ENCODE results near the gene LRTM1.

Gene LRTM1

GRCh38 chr3:54928046-54928770 is at the start of gene LRTM1:
Gene LRTM1, minus strand, starts transcription at chr3:54928059. Its CDS starts 148 bp downstream, at chr3:54927911.
- H3K27me3 ChIP-seq (ENCODE audit: insufficient read depth, low read length), result no peaks in the 10 kb centered on the region
- H3K4me3 ChIP-seq (ENCODE audit: low read length), result no peak within 1 kb of the TSS
- H3K4me1 ChIP-seq (ENCODE audit: insufficient read depth, low read length), result peaks cover 50% of the 10 kb centered on the region
- no peaks in the 10 kb centered on the region for H3K36me3 ChIP-seq (ENCODE audit: insufficient read depth, low read length)
- no peaks in the 10 kb centered on the region for H3K9me3 ChIP-seq (ENCODE audit: low read length)
- no peak within 1 kb of the TSS for H2AFZ ChIP-seq (ENCODE audit: low read depth, low read length)

GRCh38 chr3:54977439-54977838 is 49.6 kb upstream of the LRTM1 start:
- peaks cover 15% of the 10 kb centered on the region for H3K4me1 ChIP-seq (ENCODE audit: insufficient read depth, low read length)
- no peaks in the 10 kb centered on the region for H3K9me3 ChIP-seq (ENCODE audit: low read length)
- H3K4me3 ChIP-seq (ENCODE audit: low read length), result no peak overlapping the region
- no peak overlapping the region for H2AFZ ChIP-seq (ENCODE audit: low read depth, low read length)
- no peaks in the 10 kb centered on the region for H3K27me3 ChIP-seq (ENCODE audit: insufficient read depth, low read length)
- H3K36me3 ChIP-seq (ENCODE audit: insufficient read depth, low read length), result no peaks in the 10 kb centered on the region

GRCh38 chr3:54970895-54971294 is 43.0 kb upstream of the LRTM1 start:
- Histone ChIP-seq H3K4me3 (ENCODE audit: low read length) (no peak overlapping the region), H3K9me3 (ENCODE audit: low read length) (no peaks in the 10 kb centered on the region), H3K27me3 (ENCODE audit: insufficient read depth, low read length) (no peaks in the 10 kb centered on the region), H3K36me3 (ENCODE audit: insufficient read depth, low read length) (no peaks in the 10 kb centered on the region), H2AFZ (ENCODE audit: low read depth, low read length) (no peak overlapping the region), H3K4me1 (ENCODE audit: insufficient read depth, low read length) (peaks cover 24% of the 10 kb centered on the region)

GRCh38 chr3:54969652-54970051 is 41.8 kb upstream of the LRTM1 start:
- no peaks in the 10 kb centered on the region for H3K36me3 ChIP-seq (ENCODE audit: insufficient read depth, low read length)
- no peak overlapping the region for H2AFZ ChIP-seq (ENCODE audit: low read depth, low read length)
- no peaks in the 10 kb centered on the region for H3K27me3 ChIP-seq (ENCODE audit: insufficient read depth, low read length)
- H3K9me3 ChIP-seq (ENCODE audit: low read length), result no peaks in the 10 kb centered on the region
- no peak overlapping the region for H3K4me3 ChIP-seq (ENCODE audit: low read length)
- peaks cover 27% of the 10 kb centered on the region for H3K4me1 ChIP-seq (ENCODE audit: insufficient read depth, low read length)

- Histone ChIP-seq H2AFZ (ENCODE audit: low read depth, low read length) (no peak overlapping the region), H3K4me1 (ENCODE audit: insufficient read depth, low read length) (peaks cover 31% of the 10 kb centered on the region), H3K27me3 (ENCODE audit: insufficient read depth, low read length) (no peaks in the 10 kb centered on the region), H3K36me3 (ENCODE audit: insufficient read depth, low read length) (no peaks in the 10 kb centered on the region), H3K9me3 (ENCODE audit: low read length) (no peaks in the 10 kb centered on the region), H3K4me3 (ENCODE audit: low read length) (no peak overlapping the region)
Measured at GRCh38 chr3:54968546-54969172, 40.8 kb upstream of the LRTM1 start.

GRCh38 chr3:54967731-54968161 is 39.9 kb upstream of the LRTM1 start:
- H3K36me3 ChIP-seq (ENCODE audit: insufficient read depth, low read length), result no peaks in the 10 kb centered on the region
- no peak overlapping the region for H3K4me3 ChIP-seq (ENCODE audit: low read length)
- H3K27me3 ChIP-seq (ENCODE audit: insufficient read depth, low read length), result no peaks in the 10 kb centered on the region
- no peak overlapping the region for H2AFZ ChIP-seq (ENCODE audit: low read depth, low read length)
- no peaks in the 10 kb centered on the region for H3K9me3 ChIP-seq (ENCODE audit: low read length)
- peaks cover 26% of the 10 kb centered on the region for H3K4me1 ChIP-seq (ENCODE audit: insufficient read depth, low read length)

- Histone ChIP-seq H3K4me1 (ENCODE audit: insufficient read depth, low read length) (peaks cover 19% of the 10 kb centered on the region), H3K9me3 (ENCODE audit: low read length) (no peaks in the 10 kb centered on the region), H3K4me3 (ENCODE audit: low read length) (no peak overlapping the region), H2AFZ (ENCODE audit: low read depth, low read length) (no peak overlapping the region), H3K27me3 (ENCODE audit: insufficient read depth, low read length) (no peaks in the 10 kb centered on the region), H3K36me3 (ENCODE audit: insufficient read depth, low read length) (no peaks in the 10 kb centered on the region)
Measured at GRCh38 chr3:54966979-54967378, 39.1 kb upstream of the LRTM1 start.

GRCh38 chr3:54965746-54966145 is 37.9 kb upstream of the LRTM1 start:
- no peaks in the 10 kb centered on the region for H3K9me3 ChIP-seq (ENCODE audit: low read length)
- no peaks in the 10 kb centered on the region for H3K27me3 ChIP-seq (ENCODE audit: insufficient read depth, low read length)
- H3K4me1 ChIP-seq (ENCODE audit: insufficient read depth, low read length), result peaks cover 19% of the 10 kb centered on the region
- H3K36me3 ChIP-seq (ENCODE audit: insufficient read depth, low read length), result no peaks in the 10 kb centered on the region
- no peak overlapping the region for H2AFZ ChIP-seq (ENCODE audit: low read depth, low read length)
- H3K4me3 ChIP-seq (ENCODE audit: low read length), result no peak overlapping the region

- no peaks in the 10 kb centered on the region for H3K27me3 ChIP-seq (ENCODE audit: insufficient read depth, low read length)
- H2AFZ ChIP-seq (ENCODE audit: low read depth, low read length), result no peak overlapping the region
- H3K4me1 ChIP-seq (ENCODE audit: insufficient read depth, low read length), result peaks cover 21% of the 10 kb centered on the region
- H3K9me3 ChIP-seq (ENCODE audit: low read length), result no peaks in the 10 kb centered on the region
- no peaks in the 10 kb centered on the region for H3K36me3 ChIP-seq (ENCODE audit: insufficient read depth, low read length)
- H3K4me3 ChIP-seq (ENCODE audit: low read length), result no peak overlapping the region
Measured at GRCh38 chr3:54964081-54964480, 36.2 kb upstream of the LRTM1 start.

- no peaks in the 10 kb centered on the region for H3K27me3 ChIP-seq (ENCODE audit: insufficient read depth, low read length)
- H3K4me1 ChIP-seq (ENCODE audit: insufficient read depth, low read length), result peaks cover 20% of the 10 kb centered on the region
- H3K4me3 ChIP-seq (ENCODE audit: low read length), result no peak overlapping the region
- no peaks in the 10 kb centered on the region for H3K36me3 ChIP-seq (ENCODE audit: insufficient read depth, low read length)
- no peaks in the 10 kb centered on the region for H3K9me3 ChIP-seq (ENCODE audit: low read length)
- H2AFZ ChIP-seq (ENCODE audit: low read depth, low read length), result no peak overlapping the region
Measured at GRCh38 chr3:54963641-54964040, 35.8 kb upstream of the LRTM1 start.

GRCh38 chr3:54962200-54962599 is 34.3 kb upstream of the LRTM1 start:
- Histone ChIP-seq H3K36me3 (ENCODE audit: insufficient read depth, low read length) (no peaks in the 10 kb centered on the region), H3K4me1 (ENCODE audit: insufficient read depth, low read length) (peaks cover 12% of the 10 kb centered on the region), H3K27me3 (ENCODE audit: insufficient read depth, low read length) (no peaks in the 10 kb centered on the region), H2AFZ (ENCODE audit: low read depth, low read length) (no peak overlapping the region), H3K4me3 (ENCODE audit: low read length) (no peak overlapping the region), H3K9me3 (ENCODE audit: low read length) (no peaks in the 10 kb centered on the region)

GRCh38 chr3:54960701-54961100 is 32.8 kb upstream of the LRTM1 start:
- H3K9me3 ChIP-seq (ENCODE audit: low read length), result no peaks in the 10 kb centered on the region
- no peaks in the 10 kb centered on the region for H3K36me3 ChIP-seq (ENCODE audit: insufficient read depth, low read length)
- no peak overlapping the region for H3K4me3 ChIP-seq (ENCODE audit: low read length)
- H2AFZ ChIP-seq (ENCODE audit: low read depth, low read length), result no peak overlapping the region
- peaks cover 12% of the 10 kb centered on the region for H3K4me1 ChIP-seq (ENCODE audit: insufficient read depth, low read length)
- H3K27me3 ChIP-seq (ENCODE audit: insufficient read depth, low read length), result no peaks in the 10 kb centered on the region

- Histone ChIP-seq H3K4me3 (ENCODE audit: low read length) (no peak overlapping the region), H3K4me1 (ENCODE audit: insufficient read depth, low read length) (peaks cover 10% of the 10 kb centered on the region), H3K9me3 (ENCODE audit: low read length) (no peaks in the 10 kb centered on the region), H2AFZ (ENCODE audit: low read depth, low read length) (no peak overlapping the region), H3K36me3 (ENCODE audit: insufficient read depth, low read length) (no peaks in the 10 kb centered on the region), H3K27me3 (ENCODE audit: insufficient read depth, low read length) (no peaks in the 10 kb centered on the region)
Measured at GRCh38 chr3:54960082-54960481, 32.2 kb upstream of the LRTM1 start.

Data from neuron (in vitro differentiated cells).